Glutamatergic neuron (in vitro differentiated cells): ENCODE data around the gene PTPN12. TPM values are rescaled to one million over a fixed set of nuclear protein-coding genes. Genes with fewer than 3 reads are reported as not detected.

ENCODE experiments used
- DNase-seq: peaks from one replicate; pipeline ENCODE4 v3.0.0; 2022
- H3K27ac Mint-ChIP-seq: one replicate; pipeline ENCODE4 v1.8.0; 2020; ENCODE audit warnings: mild to moderate bottlenecking, mixed read lengths, inconsistent platforms; ENCODE audit not compliant: unreplicated experiment
- H3K27me3 Mint-ChIP-seq: one replicate; pipeline ENCODE4 v1.8.0; 2020; ENCODE audit warnings: mild to moderate bottlenecking, moderate library complexity, mixed read lengths, inconsistent platforms; ENCODE audit not compliant: unreplicated experiment
- H3K36me3 Mint-ChIP-seq: one replicate; pipeline ENCODE4 v1.8.0; 2020; ENCODE audit warnings: mild to moderate bottlenecking, mixed read lengths, inconsistent platforms; ENCODE audit not compliant: unreplicated experiment
- H3K4me1 Mint-ChIP-seq: one replicate; pipeline ENCODE4 v1.8.0; 2020; ENCODE audit warnings: mild to moderate bottlenecking, low read depth, mixed read lengths, inconsistent platforms; ENCODE audit not compliant: unreplicated experiment
- H3K4me3 Mint-ChIP-seq: one replicate; pipeline ENCODE4 v1.8.0; 2020; ENCODE audit warnings: mild to moderate bottlenecking, mixed read lengths, inconsistent platforms; ENCODE audit not compliant: unreplicated experiment
- H3K9me3 Mint-ChIP-seq: one replicate; pipeline ENCODE4 v1.8.0; 2020; ENCODE audit warnings: mild to moderate bottlenecking, moderate library complexity, mixed read lengths, inconsistent platforms; ENCODE audit not compliant: unreplicated experiment
- total RNA-seq: library from RNA; stranded (reverse); fragmentation: NEBNext Ultra II Directional; extraction: Animal tissue kit (Norgen Biotek cat#: 25700); gene quantifications from one replicate; pipeline ENCODE4 v1.2.1, GENCODE V29; 2021; ENCODE audit not compliant: unreplicated experiment
- TF ChIP-seq, protein P1 (sequence below): fragments of 200-600 bp; sonication (generic); IDR thresholded peaks from one replicate; pipeline ENCODE4 v1.5.0; 2021; ENCODE audit not compliant: partially characterized antibody, unreplicated experiment

Gene PTPN12
- total RNA-seq, 1 donor from 2014 or later = 106 TPM

DNA sequence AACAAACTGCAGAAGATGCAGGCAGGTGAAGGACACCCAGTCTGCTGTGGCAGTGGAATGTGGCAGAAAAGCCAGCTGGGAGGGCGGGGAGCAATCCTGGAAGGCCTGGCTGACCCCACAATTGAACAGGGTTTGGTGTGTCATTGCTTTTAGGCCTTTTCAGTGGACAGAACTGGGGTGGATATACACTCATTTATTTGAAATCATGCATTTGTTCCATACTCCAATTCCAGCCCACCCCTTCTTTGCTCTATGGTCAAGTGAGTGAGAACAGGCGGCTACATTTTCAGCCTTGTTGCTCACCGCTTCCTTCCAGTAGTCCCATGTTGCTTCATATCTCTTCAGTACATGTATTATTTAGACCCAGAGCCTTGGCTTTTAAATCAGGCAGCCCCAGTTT lies 39.8 kb downstream of the PTPN12 start:
- H3K36me3 Mint-ChIP-seq = no peaks in the 10 kb centered on the region
- no peak for DNase-seq
- no peak overlapping the region for H3K4me3 Mint-ChIP-seq
- H3K4me1 Mint-ChIP-seq = peaks cover 5% of the 10 kb centered on the region
- H3K27me3 Mint-ChIP-seq = peaks cover 1% of the 10 kb centered on the region
- TF ChIP-seq, protein P1, sequence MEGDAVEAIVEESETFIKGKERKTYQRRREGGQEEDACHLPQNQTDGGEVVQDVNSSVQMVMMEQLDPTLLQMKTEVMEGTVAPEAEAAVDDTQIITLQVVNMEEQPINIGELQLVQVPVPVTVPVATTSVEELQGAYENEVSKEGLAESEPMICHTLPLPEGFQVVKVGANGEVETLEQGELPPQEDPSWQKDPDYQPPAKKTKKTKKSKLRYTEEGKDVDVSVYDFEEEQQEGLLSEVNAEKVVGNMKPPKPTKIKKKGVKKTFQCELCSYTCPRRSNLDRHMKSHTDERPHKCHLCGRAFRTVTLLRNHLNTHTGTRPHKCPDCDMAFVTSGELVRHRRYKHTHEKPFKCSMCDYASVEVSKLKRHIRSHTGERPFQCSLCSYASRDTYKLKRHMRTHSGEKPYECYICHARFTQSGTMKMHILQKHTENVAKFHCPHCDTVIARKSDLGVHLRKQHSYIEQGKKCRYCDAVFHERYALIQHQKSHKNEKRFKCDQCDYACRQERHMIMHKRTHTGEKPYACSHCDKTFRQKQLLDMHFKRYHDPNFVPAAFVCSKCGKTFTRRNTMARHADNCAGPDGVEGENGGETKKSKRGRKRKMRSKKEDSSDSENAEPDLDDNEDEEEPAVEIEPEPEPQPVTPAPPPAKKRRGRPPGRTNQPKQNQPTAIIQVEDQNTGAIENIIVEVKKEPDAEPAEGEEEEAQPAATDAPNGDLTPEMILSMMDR = no peak
- no peaks in the 10 kb centered on the region for H3K9me3 Mint-ChIP-seq
- H3K27ac Mint-ChIP-seq = no peak overlapping the region

DNA sequence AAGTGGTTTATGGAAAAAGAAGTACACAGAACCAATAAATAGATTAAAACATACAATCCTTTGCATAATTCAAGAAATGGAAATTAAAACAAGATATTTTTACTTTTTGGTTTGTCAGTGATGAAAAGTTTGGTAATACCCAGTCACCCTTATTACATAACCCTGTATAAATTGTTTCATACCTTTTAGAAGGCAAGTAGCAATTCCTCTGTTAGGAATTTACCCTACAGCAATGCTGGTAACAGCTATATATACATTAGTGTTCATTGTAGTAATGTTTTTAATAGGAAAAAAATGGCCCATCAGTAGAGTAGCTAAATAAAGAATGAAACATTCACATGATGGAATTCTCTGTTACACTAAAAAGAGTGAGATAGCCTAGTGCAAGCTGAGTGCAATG lies 42.7 kb downstream of the PTPN12 start:
- Mint-ChIP-seq H3K4me3 (no peak overlapping the region), H3K36me3 (no peaks in the 10 kb centered on the region), H3K27ac (no peak overlapping the region), H3K9me3 (peaks cover under 1% of the 10 kb centered on the region), H3K27me3 (peaks cover 1% of the 10 kb centered on the region), H3K4me1 (no peaks in the 10 kb centered on the region)
- DNase-seq = no peak
- TF ChIP-seq, protein P1 = no peak

DNA sequence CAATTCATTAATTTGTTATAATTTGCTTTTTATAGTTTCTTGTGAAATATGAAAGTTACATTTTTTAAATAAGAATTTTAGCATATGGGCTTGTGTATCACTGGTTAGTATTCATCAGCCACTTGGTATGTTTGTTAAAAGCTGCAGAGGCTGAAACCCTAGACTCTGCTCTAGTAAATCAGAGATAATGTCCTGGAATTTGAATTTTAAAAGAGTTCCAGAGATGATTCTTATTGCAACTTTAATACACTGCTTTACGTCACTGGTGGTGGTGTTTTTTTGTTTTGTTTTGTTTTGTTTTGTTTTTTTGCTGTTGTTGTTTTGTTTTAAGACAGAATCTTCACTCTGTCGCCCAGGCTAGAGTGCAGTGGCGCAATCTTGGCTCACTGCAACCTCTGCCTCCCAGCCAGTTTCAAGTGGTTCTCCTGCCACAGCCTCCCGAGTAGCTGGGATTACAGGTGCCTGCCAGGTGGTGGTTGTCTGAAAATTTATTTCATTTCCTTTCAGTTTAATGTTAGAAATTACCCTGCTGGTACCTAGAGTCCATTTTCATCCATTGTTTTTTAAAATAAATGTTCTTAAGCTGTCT lies 43.8 kb downstream of the PTPN12 start:
- DNase-seq = no peak
- Mint-ChIP-seq H3K27me3 (no peaks in the 10 kb centered on the region), H3K4me3 (no peak overlapping the region), H3K4me1 (no peaks in the 10 kb centered on the region), H3K9me3 (peaks cover 1% of the 10 kb centered on the region), H3K36me3 (no peaks in the 10 kb centered on the region), H3K27ac (no peak overlapping the region)
- TF ChIP-seq, protein P1 = no peak

DNA sequence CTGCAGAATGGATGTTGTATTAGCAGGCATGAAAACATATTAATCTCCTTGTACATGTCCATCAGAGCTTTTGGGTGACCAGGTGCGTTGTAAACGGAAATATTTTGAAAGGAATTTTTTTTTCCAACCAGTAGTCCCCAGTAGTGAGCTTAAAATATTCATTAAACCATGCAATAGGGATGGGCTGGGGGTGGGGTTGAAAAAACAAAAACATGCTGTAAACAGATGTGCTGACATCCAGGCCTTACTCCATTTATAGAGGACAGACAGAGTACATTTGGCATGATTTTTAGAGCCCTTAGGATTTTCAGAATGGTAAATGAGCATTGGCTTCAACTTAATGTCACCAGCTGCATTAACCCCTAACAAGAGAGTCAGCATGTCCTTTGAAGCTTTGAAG lies 50.2 kb downstream of the PTPN12 start:
- H3K9me3 Mint-ChIP-seq = peaks cover 3% of the 10 kb centered on the region
- H3K4me1 Mint-ChIP-seq = no peaks in the 10 kb centered on the region
- no peak overlapping the region for H3K27ac Mint-ChIP-seq
- H3K36me3 Mint-ChIP-seq = peaks cover 5% of the 10 kb centered on the region
- TF ChIP-seq, protein P1 = no peak
- H3K27me3 Mint-ChIP-seq = peaks cover 2% of the 10 kb centered on the region
- no peak for DNase-seq
- H3K4me3 Mint-ChIP-seq = no peak overlapping the region

DNA sequence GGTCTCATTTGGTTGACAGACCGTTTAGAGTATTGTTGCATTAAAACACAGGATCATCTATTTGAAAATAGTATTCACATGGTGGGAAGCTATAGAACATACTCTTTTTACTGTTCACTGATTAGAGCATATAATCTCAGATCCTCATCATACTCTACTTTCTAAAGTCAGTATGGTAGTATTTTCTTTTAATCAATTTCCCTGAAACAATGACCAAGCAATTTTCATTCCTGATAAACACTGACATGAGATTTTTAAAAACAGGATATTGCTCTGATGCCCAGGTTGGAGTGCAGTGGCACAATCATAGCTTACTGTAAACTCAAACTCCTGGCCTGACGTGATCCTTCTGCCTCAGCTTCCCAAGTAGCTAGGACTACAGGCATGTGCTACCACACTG lies 63.9 kb downstream of the PTPN12 start:
- no peak for DNase-seq
- H3K9me3 Mint-ChIP-seq = peaks cover 2% of the 10 kb centered on the region
- H3K27ac Mint-ChIP-seq = no peak overlapping the region
- H3K4me3 Mint-ChIP-seq = no peak overlapping the region
- TF ChIP-seq, protein P1 = no peak
- no peaks in the 10 kb centered on the region for H3K27me3 Mint-ChIP-seq
- H3K36me3 Mint-ChIP-seq = no peaks in the 10 kb centered on the region
- no peaks in the 10 kb centered on the region for H3K4me1 Mint-ChIP-seq
